WI38 (cell line): ENCODE results near the gene B9D2.
A peak's percentile ranks its signal among the peaks of the same experiment; 100 is the strongest.

Source experiments
- H3K4me3 ChIP-seq: 2 replicates; pipeline ENCODE4 v1.5.1; 2011; ENCODE audit warnings: low read depth, mild to moderate bottlenecking, control low read depth, low read length
- TF ChIP-seq, protein P1 (sequence below): IDR thresholded peaks from 2 replicates; pipeline ENCODE4 v1.5.1; 2012; ENCODE audit warnings: low read depth, mild to moderate bottlenecking, control low read depth, low read length

Gene B9D2

DNA sequence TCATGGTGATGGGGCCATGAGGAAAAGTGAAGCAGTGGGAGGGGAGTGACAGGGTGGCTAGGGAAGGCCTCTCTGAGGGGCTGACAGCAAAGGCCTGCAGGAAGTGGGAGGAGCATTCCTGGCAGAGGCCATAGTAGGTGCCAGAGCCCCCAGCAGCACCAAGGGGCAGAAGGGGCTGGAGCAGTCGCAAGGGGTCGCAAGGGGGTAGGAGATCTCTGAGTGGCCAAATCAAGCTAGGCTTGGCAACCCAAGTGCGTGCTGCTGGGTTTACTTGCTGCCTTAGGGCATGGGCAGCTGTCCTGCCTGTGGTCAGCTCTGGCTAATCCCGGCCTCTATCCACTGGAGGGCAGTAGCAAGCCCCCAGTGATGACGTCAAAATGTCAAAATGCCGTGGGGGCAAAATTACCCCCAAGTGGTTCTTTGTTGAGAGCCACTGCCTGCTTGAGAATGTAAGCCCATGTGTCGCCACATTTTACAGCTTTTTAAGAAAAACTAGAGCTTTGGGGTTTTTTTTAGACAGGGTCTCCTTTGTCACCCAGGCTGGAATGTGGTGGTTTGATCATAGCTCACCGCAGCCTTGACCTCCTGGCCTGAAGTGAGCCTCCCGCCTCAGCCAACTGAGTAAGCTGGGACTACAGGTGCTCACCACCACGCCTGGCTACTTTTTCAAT, 42.2 kb downstream of the B9D2 start:
- no peak overlapping the region for H3K4me3 ChIP-seq
- TF ChIP-seq, protein P1, sequence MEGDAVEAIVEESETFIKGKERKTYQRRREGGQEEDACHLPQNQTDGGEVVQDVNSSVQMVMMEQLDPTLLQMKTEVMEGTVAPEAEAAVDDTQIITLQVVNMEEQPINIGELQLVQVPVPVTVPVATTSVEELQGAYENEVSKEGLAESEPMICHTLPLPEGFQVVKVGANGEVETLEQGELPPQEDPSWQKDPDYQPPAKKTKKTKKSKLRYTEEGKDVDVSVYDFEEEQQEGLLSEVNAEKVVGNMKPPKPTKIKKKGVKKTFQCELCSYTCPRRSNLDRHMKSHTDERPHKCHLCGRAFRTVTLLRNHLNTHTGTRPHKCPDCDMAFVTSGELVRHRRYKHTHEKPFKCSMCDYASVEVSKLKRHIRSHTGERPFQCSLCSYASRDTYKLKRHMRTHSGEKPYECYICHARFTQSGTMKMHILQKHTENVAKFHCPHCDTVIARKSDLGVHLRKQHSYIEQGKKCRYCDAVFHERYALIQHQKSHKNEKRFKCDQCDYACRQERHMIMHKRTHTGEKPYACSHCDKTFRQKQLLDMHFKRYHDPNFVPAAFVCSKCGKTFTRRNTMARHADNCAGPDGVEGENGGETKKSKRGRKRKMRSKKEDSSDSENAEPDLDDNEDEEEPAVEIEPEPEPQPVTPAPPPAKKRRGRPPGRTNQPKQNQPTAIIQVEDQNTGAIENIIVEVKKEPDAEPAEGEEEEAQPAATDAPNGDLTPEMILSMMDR: peak; percentile 79

DNA sequence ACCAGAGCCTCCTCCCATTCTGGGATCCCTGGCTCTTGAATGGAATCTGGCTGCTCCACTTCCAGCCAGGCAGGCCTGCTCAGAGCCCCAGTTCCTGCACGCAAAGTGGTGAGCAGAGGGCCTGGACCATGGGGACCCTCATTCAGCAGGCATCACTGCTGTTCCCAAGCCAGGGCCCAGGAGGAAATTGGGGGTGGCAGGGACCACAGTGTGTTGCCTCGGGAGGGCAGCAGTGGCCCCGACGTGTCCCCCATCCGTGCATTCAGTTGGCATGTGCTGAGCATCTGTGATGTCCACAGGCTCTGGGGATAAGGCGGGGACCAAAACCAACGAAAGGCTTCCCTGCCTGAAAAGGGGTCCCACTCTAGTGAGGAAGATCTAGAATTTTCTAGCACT, 42.7 kb downstream of the B9D2 start:
- TF ChIP-seq, protein P1: no peak

DNA sequence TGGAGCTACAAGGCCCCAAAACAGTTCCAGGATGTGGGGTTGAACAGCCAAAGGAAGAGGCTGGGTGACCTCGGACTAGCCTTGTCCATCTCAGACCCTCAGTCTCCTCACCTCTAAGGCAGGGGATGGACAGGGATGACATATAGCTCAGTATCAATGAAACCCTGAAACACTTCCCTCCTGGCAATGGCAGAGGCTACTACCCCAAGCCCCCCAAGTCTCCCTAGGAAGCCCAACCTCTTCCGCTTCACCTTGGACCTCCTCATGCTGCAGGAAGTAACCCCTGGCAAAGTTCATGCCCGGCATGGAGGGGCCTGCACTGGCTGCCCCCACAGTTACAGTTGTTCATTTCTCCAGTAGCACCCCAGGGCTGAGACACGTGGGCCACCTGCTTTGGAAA, 43.4 kb downstream of the B9D2 start:
- TF ChIP-seq, protein P1: no peak
- H3K4me3 ChIP-seq: no peak overlapping the region

More for the DNA sequence above, 42.7 kb downstream of the B9D2 start:
- no peak overlapping the region for H3K4me3 ChIP-seq

GRCh38 chr19:41320185-41320518, 43.8 kb downstream of the B9D2 start:
- H3K4me3 ChIP-seq: no peak overlapping the region
- TF ChIP-seq, protein P1: no peak

DNA sequence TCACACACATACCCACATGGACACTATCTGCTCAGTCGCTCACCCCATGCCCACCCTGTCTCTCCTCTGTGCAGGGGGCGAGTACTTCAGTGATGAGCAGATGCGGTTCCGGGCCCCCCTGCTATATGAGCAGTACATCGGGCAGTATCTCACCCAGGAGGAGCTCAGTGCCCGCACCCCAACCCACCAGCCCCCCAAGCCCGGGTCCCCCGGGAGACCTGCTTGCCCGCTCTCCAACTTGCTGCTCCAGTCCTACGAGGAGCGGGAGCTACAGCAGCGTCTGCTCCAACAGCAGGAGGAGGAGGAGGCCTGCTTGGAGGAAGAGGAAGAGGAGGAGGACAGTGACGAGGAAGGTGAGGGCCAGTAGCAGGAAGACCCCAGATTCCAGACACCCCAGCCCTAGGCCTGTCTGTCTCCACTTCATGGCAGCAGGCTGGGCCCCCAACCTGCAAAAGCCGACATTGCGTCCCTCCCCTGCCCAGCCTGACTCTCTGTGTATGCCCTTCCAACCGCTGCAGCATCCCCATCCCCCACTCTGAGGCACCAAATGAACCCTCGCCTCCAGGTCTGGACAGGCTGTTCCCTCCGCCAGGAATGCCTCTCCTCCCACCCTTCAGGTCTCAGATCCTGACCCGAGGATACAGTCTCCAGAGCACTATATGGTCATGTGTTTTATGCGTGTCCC, 44.3 kb downstream of the B9D2 start:
- H3K4me3 ChIP-seq: no peak overlapping the region
- TF ChIP-seq, protein P1: no peak

- H3K4me3 ChIP-seq: no peak overlapping the region
- TF ChIP-seq, protein P1: no peak
These were observed 45.1 kb downstream of the B9D2 start for GRCh38 chr19:41318696-41319499.

GRCh38 chr19:41316306-41316920, 47.5 kb downstream of the B9D2 start:
- no peak overlapping the region for H3K4me3 ChIP-seq
- TF ChIP-seq, protein P1: no peak
